CD14-positive monocyte (primary cell): ENCODE results near the gene KRTAP4-16. TPM values are rescaled to one million over a fixed set of nuclear protein-coding genes. Genes with fewer than 3 reads are reported as not detected.
"Not testable (repeated sequence)": the region's sequence is repeated elsewhere in the genome, so short reads cannot be mapped to it uniquely, and the experiment has no call there.

Source experiments
- DNase-seq, 3 donors: peaks; one replicate each; pipeline ENCODE4 v3.0.0-alpha.2; 2011 to 2022
- H2AFZ ChIP-seq: 2 replicates; pipeline ENCODE4 v1.6.0; 2012; ENCODE audit warnings: mild to moderate bottlenecking, low read depth, low read length, inconsistent platforms; ENCODE audit not compliant: insufficient read depth, poor library complexity, severe bottlenecking
- H3K27ac ChIP-seq, 2 donors: 1 replicate in 1 of 2; 2 replicates in 1 of 2; pipeline ENCODE4 v1.5.1; 2012 to 2013; ENCODE audit warnings: low read length in 2 of 2, control low read depth in 1 of 2, inconsistent platforms in 1 of 2, low read depth in 1 of 2, mild to moderate bottlenecking in 1 of 2
- H3K27me3 ChIP-seq, 2 donors: one replicate each; pipeline versions ENCODE4 v1.6.0 to v1.6.1; 2011 to 2013; ENCODE audit warnings: low read length in 2 of 2; ENCODE audit not compliant: control insufficient read depth in 2 of 2, insufficient read depth in 2 of 2
- H3K36me3 ChIP-seq, 2 donors: replicated peaks in 1 of 2; 1 replicate in 1 of 2; 2 replicates in 1 of 2; pipeline versions ENCODE4 v1.5.1 to v1.6.1; 2012 to 2013; ENCODE audit warnings: low read length in 2 of 2, control low read depth in 1 of 2, inconsistent platforms in 1 of 2, mild to moderate bottlenecking in 1 of 2; ENCODE audit not compliant: insufficient read depth in 2 of 2, control insufficient read depth in 1 of 2
- H3K4me1 ChIP-seq, 2 donors: 1 replicate in 1 of 2; 2 replicates in 1 of 2; pipeline versions ENCODE4 v1.5.1 to v1.6.1; 2012 to 2013; ENCODE audit warnings: low read length in 2 of 2, control low read depth in 1 of 2, inconsistent platforms in 1 of 2, mild to moderate bottlenecking in 1 of 2, moderate library complexity in 1 of 2; ENCODE audit not compliant: insufficient read depth in 2 of 2, control insufficient read depth in 1 of 2
- H3K4me2 ChIP-seq: replicated peaks from 2 replicates; pipeline ENCODE3; 2012; ENCODE audit warnings: low read length, moderate library complexity, mild to moderate bottlenecking; ENCODE audit not compliant: poor library complexity, severe bottlenecking; ENCODE audit errors: extremely low read depth
- H3K4me3 ChIP-seq, 3 experiments: fragments of 200-600 bp in 1 of 3; sonication (generic) in 1 of 3; replicated peaks in 1 of 3; 1 replicate in 2 of 3; 2 replicates in 1 of 3; pipeline ENCODE4 v1.5.1; 2011 to 2013; ENCODE audit warnings: low read length in 3 of 3, mild to moderate bottlenecking in 3 of 3, control low read depth in 2 of 3, low read depth in 2 of 3, inconsistent platforms in 1 of 3, moderate library complexity in 1 of 3
- H3K79me2 ChIP-seq: 2 replicates; pipeline ENCODE4 v1.6.0; 2012; ENCODE audit warnings: mild to moderate bottlenecking, control low read depth, inconsistent platforms, low read length, moderate library complexity; ENCODE audit not compliant: insufficient read depth
- H3K9ac ChIP-seq: 2 replicates; pipeline ENCODE4 v1.6.0; 2017; ENCODE audit warnings: low read length, mild to moderate bottlenecking; ENCODE audit not compliant: insufficient read depth, poor library complexity, severe bottlenecking
- H3K9me3 ChIP-seq, 2 donors: replicated peaks in 1 of 2; 1 replicate in 1 of 2; 2 replicates in 1 of 2; pipeline versions ENCODE4 v1.5.1 to v1.6.1; 2012 to 2013; ENCODE audit warnings: low read length in 2 of 2, control low read depth in 1 of 2; ENCODE audit not compliant: control insufficient read depth in 1 of 2, insufficient read depth in 1 of 2
- H4K20me1 ChIP-seq: 2 replicates; pipeline ENCODE4 v1.6.0; 2012; ENCODE audit warnings: mild to moderate bottlenecking, low read length, control low read depth, moderate library complexity; ENCODE audit not compliant: insufficient read depth
- H3K27ac Mint-ChIP-seq, 7 donors: one replicate each; pipeline ENCODE4 v1.8.0; 2020; ENCODE audit warnings: mild to moderate bottlenecking in 7 of 7, mixed read lengths in 7 of 7, moderate library complexity in 6 of 7, inconsistent platforms in 2 of 7
- H3K27me3 Mint-ChIP-seq, 3 donors: one replicate each; pipeline ENCODE4 v1.8.0; 2021 to 2022; ENCODE audit warnings: low read depth in 3 of 3, mild to moderate bottlenecking in 3 of 3, mixed read lengths in 3 of 3, moderate library complexity in 3 of 3, inconsistent platforms in 1 of 3
- H3K36me3 Mint-ChIP-seq, 2 donors: one replicate each; pipeline ENCODE4 v1.8.0; 2020; ENCODE audit warnings: mixed read lengths in 2 of 2, inconsistent platforms in 1 of 2, mild to moderate bottlenecking in 1 of 2
- H3K4me1 Mint-ChIP-seq: one replicate; pipeline ENCODE4 v1.8.0; 2020; ENCODE audit warnings: mild to moderate bottlenecking, mixed read lengths
- H3K4me3 Mint-ChIP-seq, 2 donors: one replicate each; pipeline ENCODE4 v1.8.0; 2020; ENCODE audit warnings: mild to moderate bottlenecking in 2 of 2, mixed read lengths in 2 of 2, moderate library complexity in 1 of 2
- H3K9me3 Mint-ChIP-seq, 7 donors: one replicate each; pipeline ENCODE4 v1.8.0; 2020 to 2022; ENCODE audit warnings: mixed read lengths in 7 of 7, mild to moderate bottlenecking in 6 of 7, moderate library complexity in 6 of 7, inconsistent platforms in 2 of 7
- CTCF ChIP-seq: fragments of 200-600 bp; IDR thresholded peaks from one replicate; pipeline ENCODE4 v1.8.0; 2022; ENCODE audit warnings: antibody characterized with exemption, mild to moderate bottlenecking
- WGBS: methylation state at CpG from one replicate; pipeline ENCODE4 v1.1.5; 2013; ENCODE audit warnings: missing lambda C conversion rate; ENCODE audit not compliant: insufficient coverage; 5-methylcytosine and 5-hydroxymethylcytosine counted together
- intact Hi-C, 2 donors: fragments of 100-400 bp; cut with micrococcal nuclease; formaldehyde crosslinking; loops; one replicate each; pipeline versions ENCODE4 v1.15.0 to v1.15.1; 2023
- polyA plus RNA-seq, 3 donors: library from polyadenylated mRNA; depleted of rRNA in 1 of 3; unstranded in 2 of 3; stranded (reverse) in 1 of 3; fragments of 300-500 nt in 2 of 3; fragments of >200 nt in 1 of 3; fragmentation: Illumina TruSeq in 2 of 3; gene quantifications; 1 replicate in 2 of 3; 2 replicates in 1 of 3; pipeline ENCODE4 v1.2.3, GENCODE V29; 2012 to 2021

KRTAP4-16 gene
- polyA plus RNA-seq, 3 donors, result not detected

- Mint-ChIP-seq H3K27ac (no peak overlapping the region), H3K27me3 (peaks cover 0 to 5% (median 0%) of the 10 kb centered on the region in 3 donors), H3K4me3 (no peak overlapping the region), H3K4me1 (peaks cover 5% of the 10 kb centered on the region), H3K36me3 (no peaks in the 10 kb centered on the region), H3K9me3 (peaks cover 0 to 14% (median 7%) of the 10 kb centered on the region in 7 donors)
- Histone ChIP-seq H3K27me3 (no peaks in the 10 kb centered on the region), H3K4me1 (no peaks in the 10 kb centered on the region), H3K27ac (no peak overlapping the region), H3K79me2 (no peaks in the 10 kb centered on the region), H3K9ac (no peak overlapping the region), H3K36me3 (no peaks in the 10 kb centered on the region), H3K9me3 (peaks cover 3 to 8% of the 10 kb centered on the region in 2 donors), H4K20me1 (no peaks in the 10 kb centered on the region), H3K4me3 (no peak overlapping the region), H2AFZ (no peak overlapping the region), H3K4me2 (no peak overlapping the region)
- intact Hi-C loops, result no loop called here
- 95% methylated on average over 4 of the region's 7 CpGs for WGBS
- no peak for DNase-seq
- no peak for TF ChIP-seq CTCF
These were observed 6.0 kb downstream of the KRTAP4-16 start for GRCh38 chr17:41096055-41096454.

- H3K36me3 ChIP-seq, H3K36me3 Mint-ChIP-seq, H3K27ac Mint-ChIP-seq, H3K4me1 Mint-ChIP-seq, H2AFZ ChIP-seq, H3K27ac ChIP-seq, H4K20me1 ChIP-seq, H3K9me3 ChIP-seq, H3K4me1 ChIP-seq, intact Hi-C loops, DNase-seq, H3K27me3 ChIP-seq, H3K27me3 Mint-ChIP-seq, H3K9ac ChIP-seq, H3K4me2 ChIP-seq, H3K4me3 Mint-ChIP-seq, H3K79me2 ChIP-seq, H3K4me3 ChIP-seq: not testable (repeated sequence)
- no CpG with 5 or more reads among the region's 4 CpGs for WGBS
- peaks cover 0 to 12% (median 7%) of the 10 kb centered on the region in 7 donors for H3K9me3 Mint-ChIP-seq
These were observed 13.2 kb downstream of the KRTAP4-16 start for GRCh38 chr17:41088760-41089352.

GRCh38 chr17:41084100-41084856 is 17.7 kb downstream of the KRTAP4-16 start, which contains the start of gene KRTAP4-7:
TSS of gene KRTAP4-7 (plus strand) at chr17:41084150. CDS start at chr17:41084207, 57 bp downstream.
- not testable (repeated sequence) for H3K4me3 ChIP-seq

GRCh38 chr17:41083427-41083826 is 18.6 kb downstream of the KRTAP4-16 start:
- H3K9me3 Mint-ChIP-seq, H4K20me1 ChIP-seq, H3K9me3 ChIP-seq, intact Hi-C loops, DNase-seq, H3K4me2 ChIP-seq, H3K36me3 ChIP-seq, H3K79me2 ChIP-seq, H3K27ac Mint-ChIP-seq, H3K4me3 ChIP-seq, H2AFZ ChIP-seq, H3K27me3 ChIP-seq, H3K9ac ChIP-seq, H3K4me1 ChIP-seq, H3K27ac ChIP-seq, H3K4me1 Mint-ChIP-seq, H3K4me3 Mint-ChIP-seq, H3K36me3 Mint-ChIP-seq, H3K27me3 Mint-ChIP-seq: not testable (repeated sequence)
- WGBS, result no CpG with 5 or more reads among the region's 2 CpGs

More at GRCh38 chr17:41084100-41084856, 17.7 kb downstream of the KRTAP4-16 start, which contains the start of gene KRTAP4-7:
- H3K9ac ChIP-seq, H3K27me3 ChIP-seq, intact Hi-C loops, H3K4me1 Mint-ChIP-seq, H3K36me3 Mint-ChIP-seq, DNase-seq, H3K4me3 Mint-ChIP-seq, H3K9me3 ChIP-seq, H3K27ac ChIP-seq, H3K4me2 ChIP-seq, H2AFZ ChIP-seq, H4K20me1 ChIP-seq, H3K27ac Mint-ChIP-seq, H3K4me1 ChIP-seq, H3K9me3 Mint-ChIP-seq, H3K79me2 ChIP-seq, H3K27me3 Mint-ChIP-seq, H3K36me3 ChIP-seq: not testable (repeated sequence)
- WGBS, result 90% methylated on average over 9 of the region's 14 CpGs
